Naive thymus-derived CD4-positive, alpha-beta T cell (primary cell): ENCODE measurements around the gene GSK3B. TPM values are rescaled to one million over a fixed set of nuclear protein-coding genes. Genes with fewer than 3 reads are reported as not detected.

ENCODE experiments used
- ATAC-seq: fragments of 150-1000 bp; cut with Tn5 transposase; 2 replicates; pipeline ENCODE4 v1.10.0; 2021; ENCODE audit warnings: mild to moderate bottlenecking, moderate library complexity
- CTCF ChIA-PET: fragments of 350-600 bp; sonication (Branson Sonifier 250); formaldehyde crosslinking; loops from one replicate; lab custom pipeline; 2021; ENCODE audit warnings: antibody characterized with exemption; lab: Charles Lee
- POLR2A ChIA-PET: fragments of 350-600 bp; sonication (Branson Sonifier 250); formaldehyde crosslinking; loops from one replicate; lab custom pipeline; 2021; ENCODE audit warnings: antibody characterized with exemption, inconsistent platforms; lab: Charles Lee
- DNase-seq, 9 donors: peaks; one replicate each; pipeline versions ENCODE4 v3.0.0 to v3.0.0-alpha.2; 2020 to 2022; ENCODE audit warnings: mixed read lengths in 1 of 9
- H3K27ac ChIP-seq: one replicate; pipeline ENCODE4 v1.7.0; 2013; ENCODE audit warnings: mild to moderate bottlenecking, low read depth, low read length, moderate library complexity
- H3K27me3 ChIP-seq, 2 donors: one replicate each; pipeline ENCODE4 v1.7.0; 2013; ENCODE audit warnings: low read length in 2 of 2, mild to moderate bottlenecking in 2 of 2, moderate library complexity in 2 of 2; ENCODE audit not compliant: control insufficient read depth in 2 of 2, insufficient read depth in 2 of 2
- H3K36me3 ChIP-seq, 3 experiments: 1 replicate in 2 of 3; 2 replicates in 1 of 3; pipeline ENCODE4 v1.7.0; 2013; ENCODE audit warnings: low read length in 3 of 3, mild to moderate bottlenecking in 3 of 3, moderate library complexity in 1 of 3; ENCODE audit not compliant: insufficient read depth in 3 of 3, control insufficient read depth in 2 of 3
- H3K4me1 ChIP-seq, 2 donors: one replicate each; pipeline ENCODE4 v1.7.0; 2013; ENCODE audit warnings: low read length in 2 of 2, mild to moderate bottlenecking in 2 of 2, moderate library complexity in 1 of 2; ENCODE audit not compliant: control insufficient read depth in 2 of 2, insufficient read depth in 2 of 2
- H3K4me3 ChIP-seq: 2 replicates; pipeline ENCODE4 v1.7.0; 2013; ENCODE audit warnings: mild to moderate bottlenecking, low read length
- H3K9me3 ChIP-seq, 3 experiments: 1 replicate in 2 of 3; 2 replicates in 1 of 3; pipeline ENCODE4 v1.7.0; 2013; ENCODE audit warnings: low read length in 3 of 3; ENCODE audit not compliant: control insufficient read depth in 2 of 3
- H3K27ac Mint-ChIP-seq, 9 donors: one replicate each; pipeline ENCODE4 v1.8.0; 2020 to 2022; ENCODE audit warnings: mixed read lengths in 9 of 9, mild to moderate bottlenecking in 8 of 9, moderate library complexity in 5 of 9, inconsistent platforms in 2 of 9
- H3K27me3 Mint-ChIP-seq, 5 donors: one replicate each; pipeline ENCODE4 v1.8.0; 2021 to 2022; ENCODE audit warnings: mixed read lengths in 5 of 5, mild to moderate bottlenecking in 1 of 5
- H3K36me3 Mint-ChIP-seq, 5 donors: one replicate each; pipeline ENCODE4 v1.8.0; 2020 to 2022; ENCODE audit warnings: mixed read lengths in 5 of 5, mild to moderate bottlenecking in 3 of 5, inconsistent platforms in 1 of 5
- H3K4me1 Mint-ChIP-seq, 7 donors: one replicate each; pipeline ENCODE4 v1.8.0; 2020 to 2022; ENCODE audit warnings: mixed read lengths in 7 of 7, mild to moderate bottlenecking in 3 of 7, inconsistent platforms in 1 of 7
- H3K4me3 Mint-ChIP-seq, 10 donors: one replicate each; pipeline ENCODE4 v1.8.0; 2020 to 2022; ENCODE audit warnings: mild to moderate bottlenecking in 10 of 10, mixed read lengths in 10 of 10, moderate library complexity in 6 of 10, inconsistent platforms in 2 of 10
- H3K9me3 Mint-ChIP-seq, 11 donors: one replicate each; pipeline ENCODE4 v1.8.0; 2020 to 2022; ENCODE audit warnings: mixed read lengths in 11 of 11, mild to moderate bottlenecking in 4 of 11, inconsistent platforms in 1 of 11, moderate library complexity in 1 of 11
- intact Hi-C, 2 donors: fragments of 100-400 bp; cut with micrococcal nuclease; formaldehyde crosslinking; loops; one replicate each; pipeline ENCODE4 v1.15.1; 2023
- polyA plus RNA-seq, 2 donors: library from polyadenylated mRNA; unstranded; fragments of 300-500 nt; fragmentation: Illumina TruSeq; gene quantifications; one replicate each; pipeline ENCODE4 v1.2.3, GENCODE V29; 2021
- total RNA-seq, 6 experiments: library from RNA in 5 of 6; stranded (reverse) in 5 of 6; gene quantifications; 1 replicate in 5 of 6; 2 replicates in 1 of 6; pipeline ENCODE4 v1.2.3 and lab custom pipeline; 2021 to 2026

GSK3B gene
- total and polyA plus RNA-seq, 7 experiments from 2014 or later, result 13.4 to 42.9 (median 36.0) TPM

- no peak overlapping the region for H3K27ac Mint-ChIP-seq
- ATAC-seq, result no peak
Measured at GRCh38 chr3:120114376-120114775, 20.1 kb upstream of the GSK3B start.

GRCh38 chr3:120113128-120114116, 19.2 kb upstream of the GSK3B start:
- Mint-ChIP-seq H3K4me1 (no peaks in the 10 kb centered on the region), H3K27me3 (no peaks in the 10 kb centered on the region), H3K9me3 (peaks cover 0 to 25% (median 9%) of the 10 kb centered on the region in 11 donors), H3K36me3 (peaks cover 0 to 5% (median 4%) of the 10 kb centered on the region in 5 donors), H3K4me3 (no peak overlapping the region), H3K27ac (no peak overlapping the region)
- Histone ChIP-seq H3K9me3 (no peaks in the 10 kb centered on the region), H3K4me1 (no peaks in the 10 kb centered on the region), H3K36me3 (no peaks in the 10 kb centered on the region), H3K27ac (no peak overlapping the region), H3K27me3 (no peaks in the 10 kb centered on the region), H3K4me3 (no peak overlapping the region)
- ChIA-PET POLR2A (interaction anchor here (1.0 kb wide), 1 partner anchor 13 kb away, joined by 3 read pairs; no protein-coding TSS in a partner anchor), CTCF (no interaction called here)
- ATAC-seq, result no peak
- intact Hi-C loops, result no loop called here
- no peak for DNase-seq

More at GRCh38 chr3:120114376-120114775, 20.1 kb upstream of the GSK3B start:
- intact Hi-C loops, result no loop called here
- Histone ChIP-seq H3K4me3 (no peak overlapping the region), H3K36me3 (no peaks in the 10 kb centered on the region), H3K27ac (no peak overlapping the region), H3K4me1 (no peaks in the 10 kb centered on the region), H3K9me3 (no peaks in the 10 kb centered on the region), H3K27me3 (no peaks in the 10 kb centered on the region)
- Mint-ChIP-seq H3K9me3 (peaks cover 0 to 25% (median 9%) of the 10 kb centered on the region in 11 donors), H3K4me1 (no peaks in the 10 kb centered on the region), H3K4me3 (no peak overlapping the region), H3K27me3 (no peaks in the 10 kb centered on the region), H3K36me3 (peaks cover 0 to 5% (median 4%) of the 10 kb centered on the region in 5 donors)
- no peak for DNase-seq
- POLR2A ChIA-PET, result interaction anchor here (0.6 kb wide), 1 partner anchor 34 kb away, joined by 3 read pairs; no protein-coding TSS in a partner anchor
- CTCF ChIA-PET, result no interaction called here

- H3K4me3 ChIP-seq, result no peak overlapping the region
- no peaks in the 10 kb centered on the region for H3K27me3 Mint-ChIP-seq
- ChIA-PET CTCF (no interaction called here), POLR2A (no interaction called here)
- intact Hi-C loops, result no loop called here
- no peak overlapping the region for H3K27ac Mint-ChIP-seq
- H3K27ac ChIP-seq, result no peak overlapping the region
- no peak overlapping the region for H3K4me3 Mint-ChIP-seq
- no peaks in the 10 kb centered on the region for H3K4me1 Mint-ChIP-seq
- H3K9me3 ChIP-seq, result no peaks in the 10 kb centered on the region
- DNase-seq, result no peak
- no peaks in the 10 kb centered on the region for H3K36me3 ChIP-seq
- ATAC-seq, result no peak
- peaks cover 0 to 17% (median 6%) of the 10 kb centered on the region in 11 donors for H3K9me3 Mint-ChIP-seq
- H3K36me3 Mint-ChIP-seq, result peaks cover 0 to 3% (median 1%) of the 10 kb centered on the region in 5 donors
- no peaks in the 10 kb centered on the region for H3K27me3 ChIP-seq
- H3K4me1 ChIP-seq, result no peaks in the 10 kb centered on the region
Measured at GRCh38 chr3:120111898-120112297, 17.7 kb upstream of the GSK3B start.

- peaks cover 0 to 3% of the 10 kb centered on the region in 2 donors for H3K4me1 ChIP-seq
- H3K27ac ChIP-seq, result no peak overlapping the region
- no peaks in the 10 kb centered on the region for H3K9me3 ChIP-seq
- H3K9me3 Mint-ChIP-seq, result no peaks in the 10 kb centered on the region
- intact Hi-C loops, result no loop called here
- no peak overlapping the region for H3K4me3 ChIP-seq
- ATAC-seq (no peak), DNase-seq (no peak)
- peaks cover 8 to 28% (median 14%) of the 10 kb centered on the region in 7 donors for H3K4me1 Mint-ChIP-seq
- no peaks in the 10 kb centered on the region for H3K27me3 ChIP-seq
- no peak overlapping the region for H3K4me3 Mint-ChIP-seq
- H3K27me3 Mint-ChIP-seq, result no peaks in the 10 kb centered on the region
- POLR2A ChIA-PET, result interaction anchor here (1.0 kb wide), 1 partner anchor 10 kb away, joined by 6 read pairs; the partner anchor contains the start of gene GSK3B
- H3K27ac Mint-ChIP-seq, result no peak overlapping the region
- CTCF ChIA-PET, result no interaction called here
- no peaks in the 10 kb centered on the region for H3K36me3 ChIP-seq
- H3K36me3 Mint-ChIP-seq, result peaks cover 0 to 26% (median 18%) of the 10 kb centered on the region in 5 donors
Measured at GRCh38 chr3:120103276-120103675, 9.0 kb upstream of the GSK3B start.

- no peak for ATAC-seq
- intact Hi-C loops, result no loop called here
Measured at GRCh38 chr3:120102674-120103073, 8.4 kb upstream of the GSK3B start.

GRCh38 chr3:120102232-120102631, 8.0 kb upstream of the GSK3B start:
- POLR2A ChIA-PET, result no interaction called here
- no peak overlapping the region for H3K4me3 Mint-ChIP-seq
- H3K36me3 ChIP-seq, result no peaks in the 10 kb centered on the region
- H3K9me3 ChIP-seq, result no peaks in the 10 kb centered on the region
- CTCF ChIA-PET, result no interaction called here
- no peak overlapping the region for H3K4me3 ChIP-seq
- H3K9me3 Mint-ChIP-seq, result no peaks in the 10 kb centered on the region
- H3K27ac Mint-ChIP-seq, result no peak overlapping the region
- peaks cover 8 to 32% (median 18%) of the 10 kb centered on the region in 7 donors for H3K4me1 Mint-ChIP-seq
- intact Hi-C loops, result no loop called here
- DNase-seq (no peak), ATAC-seq (no peak)
- no peaks in the 10 kb centered on the region for H3K27me3 ChIP-seq
- H3K27me3 Mint-ChIP-seq, result no peaks in the 10 kb centered on the region
- H3K36me3 Mint-ChIP-seq, result peaks cover 0 to 26% (median 18%) of the 10 kb centered on the region in 5 donors
- no peak overlapping the region for H3K27ac ChIP-seq
- H3K4me1 ChIP-seq, result peaks cover under 1 to 3% of the 10 kb centered on the region in 2 donors

More at GRCh38 chr3:120102674-120103073, 8.4 kb upstream of the GSK3B start:
- H3K9me3 Mint-ChIP-seq, result no peaks in the 10 kb centered on the region
- Histone ChIP-seq H3K36me3 (no peaks in the 10 kb centered on the region), H3K9me3 (no peaks in the 10 kb centered on the region), H3K27me3 (no peaks in the 10 kb centered on the region), H3K27ac (no peak overlapping the region), H3K4me1 (peaks cover 0 to 3% of the 10 kb centered on the region in 2 donors), H3K4me3 (no peak overlapping the region)
- CTCF ChIA-PET, result no interaction called here
- peaks cover 8 to 28% (median 14%) of the 10 kb centered on the region in 7 donors for H3K4me1 Mint-ChIP-seq
- H3K27ac Mint-ChIP-seq, result no peak overlapping the region
- POLR2A ChIA-PET, result interaction anchor here (1.0 kb wide), 1 partner anchor 9 kb away, joined by 6 read pairs; the partner anchor contains the start of gene GSK3B
- DNase-seq, result no peak
- peaks cover 0 to 26% (median 18%) of the 10 kb centered on the region in 5 donors for H3K36me3 Mint-ChIP-seq
- no peaks in the 10 kb centered on the region for H3K27me3 Mint-ChIP-seq
- no peak overlapping the region for H3K4me3 Mint-ChIP-seq
